IPS DF 19.7 (cell line): ENCODE measurements around the gene AGAP4.
"Not testable (repeated sequence)": the region's sequence is repeated elsewhere in the genome, so short reads cannot be mapped to it uniquely, and the experiment has no call there.

ENCODE experiments used
- DNase-seq: peaks from one replicate; pipeline ENCODE4 v3.0.0-alpha.2; 2013; ENCODE audit warnings: low read depth, low spot score

The AGAP4 gene

GRCh38 chr10:45847400-45847799 is at the start of gene AGAP4:
TSS of gene AGAP4 (minus strand) at chr10:45847500. CDS start at chr10:45847347, 153 bp downstream.
- DNase-seq: not testable (repeated sequence)

- DNase-seq: not testable (repeated sequence)
Observed at GRCh38 chr10:45890721-45891120, 43.4 kb upstream of the AGAP4 start.

- not testable (repeated sequence) for DNase-seq
Observed at GRCh38 chr10:45889539-45890230, 42.4 kb upstream of the AGAP4 start.

GRCh38 chr10:45882880-45883279 is 35.6 kb upstream of the AGAP4 start:
- DNase-seq: not testable (repeated sequence)

- DNase-seq: not testable (repeated sequence)
Observed at GRCh38 chr10:45865404-45865803, 18.1 kb upstream of the AGAP4 start.

- not testable (repeated sequence) for DNase-seq
Observed at GRCh38 chr10:45864264-45864663, 17.0 kb upstream of the AGAP4 start.

- DNase-seq: not testable (repeated sequence)
Observed at GRCh38 chr10:45863632-45864031, 16.3 kb upstream of the AGAP4 start.

GRCh38 chr10:45857931-45858330 is 10.6 kb upstream of the AGAP4 start:
- DNase-seq: not testable (repeated sequence)

GRCh38 chr10:45848467-45848866 is 1.2 kb upstream of the AGAP4 start:
- DNase-seq: not testable (repeated sequence)

- not testable (repeated sequence) for DNase-seq
Observed at GRCh38 chr10:45822918-45823317, 24.4 kb downstream of the AGAP4 start.

- DNase-seq: not testable (repeated sequence)
Observed at GRCh38 chr10:45820107-45820830, 27.0 kb downstream of the AGAP4 start.

GRCh38 chr10:45819552-45819951 is 27.7 kb downstream of the AGAP4 start:
- DNase-seq: no peak

GRCh38 chr10:45817912-45818311 is 29.4 kb downstream of the AGAP4 start:
- no peak for DNase-seq

- DNase-seq: no peak
Observed at GRCh38 chr10:45817130-45817859, 30.0 kb downstream of the AGAP4 start.

- not testable (repeated sequence) for DNase-seq
Observed at GRCh38 chr10:45814146-45814545, 33.2 kb downstream of the AGAP4 start.

- not testable (repeated sequence) for DNase-seq
Observed at GRCh38 chr10:45812959-45813358, 34.3 kb downstream of the AGAP4 start.

- DNase-seq: no peak
Observed at GRCh38 chr10:45811075-45811474, 36.2 kb downstream of the AGAP4 start.

GRCh38 chr10:45809837-45810236 is 37.5 kb downstream of the AGAP4 start:
- no peak for DNase-seq

GRCh38 chr10:45804996-45805395 is 42.3 kb downstream of the AGAP4 start:
- DNase-seq: not testable (repeated sequence)

GRCh38 chr10:45803060-45804010 is 44.0 kb downstream of the AGAP4 start:
- DNase-seq: not testable (repeated sequence)

GRCh38 chr10:45794761-45795160 is 52.5 kb downstream of the AGAP4 start:
- not testable (repeated sequence) for DNase-seq
